HG02970 (cell line): Measurements from ENCODE around the gene SOAT2.

Source experiments
- ATAC-seq: cut with Tn5 transposase; IDR thresholded peaks from one replicate; pipeline ENCODE4 v1.9.1; 2021; ENCODE audit warnings: mild to moderate bottlenecking, moderate library complexity, moderate number of reproducible peaks; ENCODE audit not compliant: unreplicated experiment, low FRiP score

Gene SOAT2

GRCh38 chr12:53064613-53065436 lies 38.5 kb upstream of the SOAT2 start:
- ATAC-seq = no peak

GRCh38 chr12:53065470-53065869 lies 37.8 kb upstream of the SOAT2 start:
- ATAC-seq = no peak

- no peak for ATAC-seq
These were observed 37.0 kb upstream of the SOAT2 start for GRCh38 chr12:53065975-53066931.

GRCh38 chr12:53067074-53067992 lies 36.0 kb upstream of the SOAT2 start:
- no peak for ATAC-seq

GRCh38 chr12:53067993-53068770 lies 35.1 kb upstream of the SOAT2 start:
- no peak for ATAC-seq

- no peak for ATAC-seq
These were observed 34.3 kb upstream of the SOAT2 start for GRCh38 chr12:53068811-53069585.

GRCh38 chr12:53069621-53070410 lies 33.5 kb upstream of the SOAT2 start:
- ATAC-seq = no peak

GRCh38 chr12:53070877-53071492 lies 32.3 kb upstream of the SOAT2 start:
- no peak for ATAC-seq

GRCh38 chr12:53071591-53072551 lies 31.4 kb upstream of the SOAT2 start:
- no peak for ATAC-seq

- no peak for ATAC-seq
These were observed 29.4 kb upstream of the SOAT2 start for GRCh38 chr12:53073881-53074280.

- no peak for ATAC-seq
These were observed 28.8 kb upstream of the SOAT2 start for GRCh38 chr12:53074283-53074998.

- no peak for ATAC-seq
These were observed 28.3 kb upstream of the SOAT2 start for GRCh38 chr12:53074999-53075370.

- no peak for ATAC-seq
These were observed 26.8 kb upstream of the SOAT2 start for GRCh38 chr12:53076461-53076860.

GRCh38 chr12:53077030-53077429 lies 26.3 kb upstream of the SOAT2 start:
- no peak for ATAC-seq

- ATAC-seq = no peak
These were observed 24.7 kb upstream of the SOAT2 start for GRCh38 chr12:53078425-53079225.
